Fibroblast of pulmonary artery (primary cell): Measurements from ENCODE around the gene HCK.
"Not testable (repeated sequence)": the region's sequence is repeated elsewhere in the genome, so short reads cannot be mapped to it uniquely, and the experiment has no call there.

Experiments
- DNase-seq: peaks from one replicate; pipeline ENCODE4 v3.0.0-alpha.2; 2010; ENCODE audit warnings: low read depth
- H3K4me3 ChIP-seq: replicated peaks from 2 replicates; pipeline ENCODE4 v1.5.1; 2011; ENCODE audit warnings: low read depth, mild to moderate bottlenecking, control low read depth, low read length, moderate library complexity
- CTCF ChIP-seq: IDR thresholded peaks from 2 replicates; pipeline ENCODE4 v1.5.1; 2011; ENCODE audit warnings: mild to moderate bottlenecking, control low read depth, low read length, inconsistent platforms; ENCODE audit errors: missing control alignments

HCK gene

GRCh38 chr20:32111753-32112152, 59.7 kb downstream of the HCK start:
- no peak for DNase-seq
- no peak for TF ChIP-seq CTCF
- H3K4me3 ChIP-seq, result no peak overlapping the region

GRCh38 chr20:32112841-32113240, 60.8 kb downstream of the HCK start:
- no peak for DNase-seq
- H3K4me3 ChIP-seq, result no peak overlapping the region

GRCh38 chr20:32113591-32114260, 61.7 kb downstream of the HCK start:
- no peak for DNase-seq
- no peak for TF ChIP-seq CTCF
- H3K4me3 ChIP-seq, result no peak overlapping the region

More at GRCh38 chr20:32112841-32113240, 60.8 kb downstream of the HCK start:
- no peak for TF ChIP-seq CTCF

GRCh38 chr20:32114305-32114960, 62.4 kb downstream of the HCK start:
- H3K4me3 ChIP-seq, result no peak overlapping the region
- TF ChIP-seq CTCF, result no peak
- no peak for DNase-seq

- DNase-seq, result no peak
- no peak overlapping the region for H3K4me3 ChIP-seq
- TF ChIP-seq CTCF, result no peak
Measured at GRCh38 chr20:32115211-32115767, 63.2 kb downstream of the HCK start.

GRCh38 chr20:32116079-32116521, 64.1 kb downstream of the HCK start:
- H3K4me3 ChIP-seq, result no peak overlapping the region
- no peak for DNase-seq

GRCh38 chr20:32116796-32117195, 64.8 kb downstream of the HCK start:
- not testable (repeated sequence) for DNase-seq, H3K4me3 ChIP-seq

More at GRCh38 chr20:32116079-32116521, 64.1 kb downstream of the HCK start:
- TF ChIP-seq CTCF, result no peak

- not testable (repeated sequence) for DNase-seq, H3K4me3 ChIP-seq
Measured at GRCh38 chr20:32118427-32118826, 66.4 kb downstream of the HCK start.
